GM19395 (cell line): ENCODE data around the gene TARM1.

Experiments used
- ATAC-seq: cut with Tn5 transposase; IDR thresholded peaks from one replicate; pipeline ENCODE4 v1.9.1; 2021; ENCODE audit warnings: mild to moderate bottlenecking, moderate library complexity; ENCODE audit not compliant: unreplicated experiment

The TARM1 gene

DNA sequence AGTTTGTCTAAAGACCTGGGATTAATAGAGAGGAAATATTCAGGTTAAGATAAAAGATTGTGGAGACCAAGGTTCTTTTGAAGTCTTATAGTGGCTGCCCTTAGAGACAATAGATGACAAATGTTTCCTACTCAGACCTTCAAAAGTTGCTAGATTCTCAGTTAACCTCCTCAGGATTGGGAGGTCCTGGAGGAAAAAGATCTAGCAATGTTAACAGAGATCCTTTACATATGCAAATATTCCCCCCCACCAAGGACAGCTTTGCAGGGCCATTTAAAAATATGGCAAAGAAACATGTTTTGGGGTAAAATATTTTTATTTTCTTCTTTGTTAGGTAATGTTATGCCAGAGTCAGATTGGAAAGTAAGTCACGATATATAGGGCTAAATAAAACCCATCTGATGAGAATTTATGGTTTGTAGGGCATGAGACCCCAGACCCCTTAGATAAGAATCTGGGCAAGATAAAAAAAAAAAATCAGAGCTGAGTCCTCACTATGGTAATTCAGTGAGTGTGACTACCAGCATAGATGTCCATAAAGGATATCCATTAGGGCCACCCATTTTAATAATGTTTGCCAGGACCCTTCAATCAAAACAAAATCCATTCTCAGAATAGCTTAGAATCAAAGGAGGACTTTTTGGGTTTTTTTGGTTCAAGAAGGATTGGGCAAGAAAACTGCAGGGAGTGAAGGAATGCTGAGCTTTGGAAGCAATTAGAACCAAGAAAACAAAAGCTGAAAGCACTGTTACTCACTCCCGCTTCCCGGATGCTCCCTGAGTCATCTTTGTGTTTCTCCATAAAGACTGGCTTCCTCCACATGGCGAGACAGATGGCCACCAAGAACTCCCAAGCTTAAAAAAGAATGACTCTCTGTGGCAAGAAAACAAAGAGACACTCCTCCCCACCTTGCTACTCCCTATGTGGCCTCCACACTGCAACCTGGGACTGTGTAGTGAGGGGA lies 45.7 kb downstream of the TARM1 start:
- no peak for ATAC-seq

DNA sequence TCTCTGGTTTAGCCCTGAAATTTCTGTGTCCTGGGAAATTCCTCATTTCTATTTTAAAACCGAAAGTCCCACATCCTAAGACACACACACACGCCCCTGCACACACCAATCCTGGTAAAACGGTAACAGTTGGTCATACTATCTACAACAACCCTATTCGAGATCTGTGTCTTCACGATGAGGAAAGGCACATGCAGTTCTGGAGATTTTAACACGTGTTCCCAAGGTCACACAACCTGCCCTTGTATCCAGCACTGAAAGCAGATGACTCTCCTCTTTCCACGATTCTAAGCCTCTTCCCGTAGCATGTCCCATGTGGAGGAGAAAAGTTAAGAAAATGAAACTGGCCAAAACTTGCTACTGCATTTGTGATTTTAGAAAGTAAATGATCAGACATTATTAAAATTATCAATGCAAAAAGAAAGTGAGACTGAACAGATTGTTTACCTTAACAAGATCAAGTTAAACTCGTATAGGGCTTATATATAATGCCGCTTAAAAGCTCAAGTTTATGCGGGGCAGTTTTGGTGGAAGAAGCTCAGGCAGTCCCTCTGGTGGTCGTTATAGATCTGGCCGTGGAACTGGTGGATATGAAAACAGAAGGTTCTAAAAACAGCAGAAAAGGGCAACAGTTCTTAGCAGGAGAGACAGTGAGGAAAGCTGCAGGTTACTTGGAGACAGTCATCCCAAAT lies 50.1 kb downstream of the TARM1 start:
- ATAC-seq, result no peak

DNA sequence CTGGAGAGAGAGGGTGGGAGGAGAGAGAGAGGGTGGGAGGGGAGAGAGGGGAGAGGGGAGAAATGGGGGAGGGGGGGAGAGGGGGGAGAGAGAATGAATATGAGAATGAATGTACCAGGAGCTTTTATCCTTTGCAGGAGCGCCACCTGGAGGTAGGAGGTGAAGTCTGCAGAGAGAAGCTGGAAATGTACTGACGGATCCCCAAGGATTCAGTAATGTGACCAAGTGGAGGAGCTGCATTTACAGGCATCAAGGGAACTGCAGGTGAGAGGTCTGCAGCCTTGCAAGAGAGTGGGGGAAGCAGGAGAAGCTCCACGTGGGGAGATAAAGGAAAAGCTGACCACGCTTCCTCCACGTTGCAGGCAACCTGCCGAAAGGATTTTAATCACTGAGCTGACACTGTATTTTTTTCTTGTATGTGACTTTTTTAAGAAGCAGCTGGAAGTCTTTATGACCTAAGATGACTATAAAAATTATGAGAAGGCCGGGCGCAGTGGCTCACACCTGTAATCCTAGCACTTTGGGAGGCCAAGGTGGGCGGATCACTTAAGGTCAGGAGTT lies 51.2 kb downstream of the TARM1 start:
- ATAC-seq, result no peak

DNA sequence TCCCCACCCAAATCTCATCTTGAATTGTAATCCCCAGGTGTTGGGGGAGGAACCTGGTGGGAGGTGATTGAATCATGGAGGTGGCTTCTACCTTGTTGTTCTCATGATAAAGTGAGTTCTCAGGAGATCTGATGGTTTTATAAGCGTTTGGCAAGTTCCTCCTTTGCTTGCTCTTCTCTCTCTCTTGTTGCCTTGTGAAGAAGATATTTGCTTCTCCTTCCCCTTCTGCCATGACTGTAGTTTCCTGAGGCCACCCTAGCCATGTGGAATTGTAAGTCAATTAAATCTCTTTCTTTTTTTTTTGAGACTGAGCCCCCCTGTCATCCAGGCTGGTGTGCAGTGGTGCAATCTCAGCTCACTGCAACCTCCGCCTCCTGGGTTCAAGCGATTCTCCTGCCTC lies 51.9 kb downstream of the TARM1 start:
- ATAC-seq, result no peak

DNA sequence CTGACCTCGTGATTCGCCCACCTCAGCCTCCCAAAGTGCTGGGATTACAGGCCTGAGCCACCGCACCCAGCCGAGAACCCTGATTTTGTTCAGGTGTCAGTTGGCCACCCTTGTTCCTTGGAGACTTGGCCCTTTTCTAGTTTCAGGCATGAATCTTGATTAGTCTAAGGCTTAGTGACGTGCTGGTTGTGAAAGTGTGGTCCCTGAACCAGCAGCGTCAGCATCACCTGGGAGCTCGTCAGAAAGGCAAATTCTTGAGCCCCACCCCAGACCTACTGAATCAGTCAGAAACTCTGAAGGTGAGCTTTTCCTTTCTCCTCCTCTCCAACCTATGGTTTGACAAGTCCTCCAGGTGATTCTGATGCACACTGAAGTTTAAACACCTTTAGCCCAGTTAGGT lies 54.5 kb downstream of the TARM1 start:
- no peak for ATAC-seq

DNA sequence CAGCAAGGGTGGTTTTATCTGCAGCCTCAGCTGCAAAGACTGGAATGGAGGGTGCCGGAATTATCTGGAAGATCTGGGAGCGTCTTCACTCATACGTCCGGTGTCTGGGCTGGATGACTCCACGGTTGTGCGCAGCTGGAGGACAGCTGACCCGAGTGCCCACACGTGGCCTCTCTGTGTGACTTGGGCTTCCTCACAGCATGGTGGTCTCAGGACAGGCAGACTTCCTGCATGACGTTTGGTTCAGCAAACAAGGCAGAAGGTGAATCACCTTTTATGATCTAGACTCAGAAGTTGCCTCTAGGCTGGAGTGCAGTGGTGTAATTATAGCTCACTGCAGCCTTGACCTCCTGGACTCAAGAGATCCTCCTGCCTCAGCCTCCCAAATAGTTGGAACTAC lies 56.5 kb downstream of the TARM1 start:
- ATAC-seq, result no peak

DNA sequence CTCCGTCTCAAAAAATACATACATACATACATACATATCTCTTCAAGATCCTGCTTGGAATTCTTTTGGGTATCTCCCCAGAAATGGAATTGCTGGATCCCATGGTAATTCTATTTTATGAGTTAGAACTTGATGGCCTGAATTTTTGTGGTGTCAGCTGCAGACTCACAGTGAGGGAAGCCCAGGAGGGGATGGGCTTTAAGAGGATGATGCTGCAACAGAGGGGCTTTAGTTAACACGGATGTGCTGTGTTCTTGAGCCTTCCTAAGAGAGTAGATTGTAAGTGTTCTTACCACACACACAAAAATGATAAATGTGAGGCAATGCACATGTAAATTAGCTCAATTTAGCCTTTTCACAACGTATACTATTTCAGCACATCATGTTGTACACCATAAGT lies 58.0 kb downstream of the TARM1 start:
- no peak for ATAC-seq

DNA sequence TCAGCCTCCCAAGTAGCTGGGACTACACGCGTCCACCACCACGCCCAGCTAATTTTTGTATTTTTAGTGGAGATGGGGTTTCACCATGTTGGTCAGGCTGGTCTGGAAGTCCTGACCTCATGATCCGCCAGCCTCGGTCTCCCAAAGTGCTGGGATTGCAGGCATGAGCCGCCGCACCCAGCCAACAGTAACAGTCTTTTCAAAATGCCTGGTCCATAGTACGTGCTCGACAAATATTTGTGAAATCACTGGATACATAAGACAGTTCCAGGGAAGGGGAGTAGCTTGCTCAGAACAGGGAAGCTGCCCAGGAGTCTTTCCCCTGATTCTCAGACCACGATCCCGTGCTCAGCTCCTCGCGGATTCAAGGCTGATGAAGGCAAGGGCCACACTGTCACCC lies 59.2 kb downstream of the TARM1 start:
- no peak for ATAC-seq

DNA sequence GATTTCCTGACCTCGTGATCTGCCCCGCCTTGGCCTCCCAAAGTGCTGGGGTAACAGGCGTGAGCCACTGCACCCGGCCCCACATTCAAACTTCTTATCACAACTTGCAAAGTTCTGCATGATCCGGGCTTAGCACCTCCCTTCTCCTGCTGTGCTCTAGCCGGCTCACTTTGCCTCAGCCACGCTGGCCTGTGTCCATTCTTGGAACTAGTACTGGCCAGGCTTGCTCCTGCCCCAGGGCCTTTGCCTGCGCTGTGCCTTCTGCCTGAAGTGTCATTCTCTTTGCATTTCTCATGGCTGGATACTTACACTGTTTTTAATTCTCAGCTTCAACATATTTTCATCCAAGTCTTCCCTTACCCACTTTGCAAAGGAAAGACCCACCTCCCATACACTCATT lies 59.8 kb downstream of the TARM1 start:
- ATAC-seq, result no peak
